DMS153 treated with DMSO at 0.1 percent for 48 hours (cell line): ENCODE measurements around the gene GPRIN3.

ENCODE experiments used
- DNase-seq: peaks from one replicate; lab custom pipeline; 2025; ENCODE audit not compliant: unreplicated experiment; lab: John Stamatoyannopoulos, UW

GPRIN3 gene

DNA sequence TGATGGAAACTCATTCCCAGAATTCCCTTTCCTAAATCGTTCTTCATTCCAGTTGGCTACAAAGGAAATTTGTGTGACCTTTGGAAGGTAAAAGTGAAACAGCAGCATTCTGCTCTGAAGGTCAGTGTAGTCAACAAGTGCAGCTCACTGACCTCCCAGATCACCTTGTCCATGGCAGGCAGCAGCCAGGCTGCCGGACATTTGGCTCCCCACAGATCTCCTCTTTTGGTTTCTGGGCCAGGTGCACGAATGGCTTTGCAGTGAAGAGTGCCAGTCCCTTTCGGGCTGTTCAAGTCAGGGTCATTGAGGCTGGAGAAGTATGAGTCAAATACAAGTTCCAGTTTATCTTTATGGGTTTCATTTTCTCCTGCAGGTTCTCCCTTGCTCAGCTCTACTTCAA is 14.3 kb downstream of the GPRIN3 start:
- no peak for DNase-seq

GRCh38 chr4:89290727-89291516 is 16.7 kb downstream of the GPRIN3 start:
- no peak for DNase-seq

GRCh38 chr4:89289312-89289711 is 18.3 kb downstream of the GPRIN3 start:
- DNase-seq = no peak

- no peak for DNase-seq
Observed at GRCh38 chr4:89288430-89288829, 19.2 kb downstream of the GPRIN3 start.

DNA sequence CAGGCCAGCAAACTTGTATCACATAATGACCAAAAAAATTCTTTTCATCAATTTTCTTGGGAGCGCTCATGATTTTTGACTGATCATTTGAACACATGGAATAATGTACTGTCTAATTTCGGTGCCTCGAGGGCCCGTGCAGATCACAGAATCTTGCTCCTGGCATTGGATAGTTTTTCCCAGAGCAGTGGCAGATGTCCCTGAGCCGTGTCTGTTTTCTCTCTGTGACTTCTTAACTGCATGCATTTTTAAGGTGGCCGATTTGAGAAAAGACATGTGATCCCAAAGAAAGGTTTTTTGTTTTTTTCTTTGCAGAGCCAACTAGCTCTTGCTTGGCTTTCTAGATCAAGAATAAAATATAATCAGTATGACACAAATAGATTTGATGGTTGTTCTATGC is 19.7 kb downstream of the GPRIN3 start:
- no peak for DNase-seq

GRCh38 chr4:89285745-89286144 is 21.9 kb downstream of the GPRIN3 start:
- DNase-seq = no peak

GRCh38 chr4:89284828-89285227 is 22.8 kb downstream of the GPRIN3 start:
- no peak for DNase-seq

GRCh38 chr4:89284020-89284424 is 23.6 kb downstream of the GPRIN3 start:
- no peak for DNase-seq

DNA sequence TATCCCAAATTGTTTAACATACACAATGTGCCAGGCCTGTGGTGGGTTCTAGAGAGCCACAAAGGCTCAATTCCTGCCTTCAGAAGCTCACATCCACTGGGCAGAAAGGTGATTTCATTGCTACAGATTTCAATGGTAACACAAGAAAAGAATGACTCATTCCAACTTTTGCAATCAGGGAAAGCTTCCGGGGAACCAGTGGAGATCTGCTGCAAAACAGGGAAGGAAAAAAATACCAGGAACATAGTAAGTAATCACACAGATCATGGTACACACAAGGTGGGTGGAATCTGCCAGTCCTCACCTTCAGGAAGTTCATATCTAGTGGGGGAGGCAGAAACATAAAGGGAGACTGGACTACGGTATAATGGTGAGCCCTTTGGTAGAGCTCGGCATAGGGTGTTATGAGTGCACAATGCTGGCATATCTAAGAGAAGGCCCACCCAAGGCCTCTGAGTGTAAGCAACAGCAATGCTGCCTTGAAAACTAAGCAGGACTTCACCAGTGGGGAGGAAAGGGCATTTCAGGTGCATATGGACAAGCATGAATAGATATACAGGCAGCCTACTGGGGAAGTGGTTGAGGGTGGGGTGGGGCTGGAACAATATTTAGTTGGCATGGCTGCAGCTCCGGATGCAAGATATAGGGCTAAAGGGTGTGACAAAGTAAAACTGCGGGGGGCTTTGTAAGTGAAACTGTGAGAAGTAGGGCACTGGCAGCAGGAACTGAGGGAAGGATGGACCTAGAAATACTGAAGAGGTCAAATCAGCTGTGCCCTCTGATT is 24.2 kb downstream of the GPRIN3 start:
- DNase-seq = no peak

DNA sequence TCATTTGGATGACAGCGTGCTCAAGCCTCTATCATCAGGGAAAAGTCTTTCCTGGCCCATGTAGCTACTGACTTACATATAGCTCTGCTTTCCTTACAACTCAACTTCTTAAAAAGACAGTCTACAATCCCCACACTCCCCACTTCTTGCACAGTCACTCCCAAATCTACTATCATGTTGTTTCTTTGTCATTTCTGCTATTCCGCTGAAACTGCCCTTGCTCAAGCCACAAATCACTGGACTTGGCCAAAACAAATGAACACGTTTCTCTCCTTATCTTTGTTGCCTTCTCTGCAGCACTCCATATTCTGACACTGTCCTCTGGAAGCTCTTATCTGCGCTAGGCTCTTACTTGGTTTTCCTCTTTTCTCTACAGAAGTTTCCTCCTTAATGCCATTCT is 28.2 kb downstream of the GPRIN3 start:
- no peak for DNase-seq

GRCh38 chr4:89277412-89277811 is 30.2 kb downstream of the GPRIN3 start:
- no peak for DNase-seq

- no peak for DNase-seq
Observed at GRCh38 chr4:89276296-89276695, 31.3 kb downstream of the GPRIN3 start.

DNA sequence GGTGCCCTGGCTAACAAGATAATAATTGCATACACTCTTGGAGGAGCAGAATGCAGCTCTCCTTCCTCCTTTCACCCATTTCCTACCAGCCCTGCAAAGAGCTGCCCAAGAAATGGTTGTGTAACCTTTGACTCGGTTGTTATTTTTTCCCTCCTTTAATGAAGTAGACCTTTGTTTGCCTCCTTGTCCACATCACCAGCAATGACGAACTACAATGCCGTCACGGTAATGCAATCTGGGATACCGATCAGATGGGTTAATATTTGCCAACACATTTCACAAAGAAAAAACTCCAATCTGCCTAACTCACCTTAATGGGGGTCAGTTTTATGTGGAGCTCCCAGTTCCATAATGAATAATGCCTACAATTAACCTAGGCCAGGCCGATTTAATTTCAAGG is 32.0 kb downstream of the GPRIN3 start:
- no peak for DNase-seq

DNA sequence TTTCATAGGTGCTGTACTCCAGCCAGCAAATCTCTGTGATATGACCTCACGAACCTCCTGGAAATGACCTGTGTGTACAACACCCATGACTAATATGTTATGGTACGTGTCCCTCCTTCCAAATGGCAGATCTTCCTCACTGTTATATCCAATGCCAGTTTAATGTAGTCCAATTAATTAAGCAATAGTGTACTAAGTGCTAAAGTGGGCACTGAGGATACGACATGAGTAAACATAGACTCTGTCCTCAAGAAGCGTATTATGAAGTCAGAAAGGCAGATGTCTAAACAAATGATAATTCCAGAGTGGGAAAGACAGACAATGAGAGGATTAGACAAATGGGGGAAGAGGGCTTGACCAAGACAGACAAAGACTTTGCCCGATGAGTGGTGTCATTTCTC is 33.9 kb downstream of the GPRIN3 start:
- no peak for DNase-seq

DNA sequence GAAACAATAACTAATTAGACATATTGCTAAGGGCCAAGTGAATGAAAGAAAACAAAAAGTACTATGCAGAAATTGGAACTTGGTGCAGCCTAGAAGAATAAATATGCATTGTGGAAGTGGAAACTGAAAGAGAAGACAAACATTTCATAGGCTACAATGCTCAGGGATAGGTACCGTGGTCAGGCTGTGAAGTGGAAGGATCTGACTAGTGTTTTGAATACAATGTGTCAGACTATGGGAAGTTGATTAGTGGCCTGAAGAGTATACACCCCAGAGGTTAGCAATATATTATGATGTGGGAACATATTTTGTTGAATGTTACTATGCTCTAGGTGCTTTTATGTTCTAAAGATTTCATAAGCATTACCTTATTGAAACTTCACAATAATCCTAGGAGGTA is 36.8 kb downstream of the GPRIN3 start:
- no peak for DNase-seq

DNA sequence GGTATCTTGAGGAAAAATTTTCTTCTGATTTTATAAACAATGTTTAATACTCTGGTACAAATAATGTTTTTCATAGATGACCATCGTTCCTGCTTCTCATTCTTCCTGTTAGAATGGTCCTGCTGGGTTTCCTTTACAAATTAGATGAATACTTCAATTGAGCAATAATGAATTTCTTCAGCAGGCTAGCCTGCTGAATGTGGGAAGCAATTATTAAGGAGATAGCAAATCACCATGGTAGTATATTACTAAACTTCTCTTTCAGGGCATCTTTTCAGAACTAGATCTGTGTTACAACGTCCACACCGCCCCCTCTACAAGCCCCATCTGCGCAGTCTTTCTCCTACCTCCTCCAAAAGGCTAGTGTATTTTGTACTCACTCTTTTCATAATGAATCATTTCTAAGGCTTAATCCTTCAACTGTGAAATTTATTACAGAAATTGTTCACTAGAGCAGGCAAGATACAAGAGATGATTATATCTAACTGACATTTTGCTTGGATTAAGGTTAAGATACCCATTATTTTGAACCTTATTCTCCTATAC is 38.4 kb downstream of the GPRIN3 start:
- DNase-seq = no peak

DNA sequence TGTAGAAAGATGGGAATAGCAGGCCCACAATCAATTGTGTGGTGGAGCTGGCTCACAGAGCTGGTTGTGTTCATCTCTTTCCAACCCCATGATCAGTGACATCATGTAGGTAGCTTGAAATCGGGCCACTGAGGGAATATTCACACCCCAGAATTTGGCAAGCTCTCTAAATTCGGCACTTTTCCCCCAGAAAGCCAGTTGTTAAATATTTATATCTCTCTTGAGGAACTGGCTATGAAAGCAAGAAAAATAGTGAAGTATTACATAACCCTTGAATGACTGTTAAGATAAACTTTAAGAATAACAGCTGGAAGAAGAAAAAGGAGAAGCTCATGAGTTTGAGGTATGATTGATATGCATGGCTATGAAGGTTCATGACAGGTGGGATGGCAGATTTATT is 38.9 kb downstream of the GPRIN3 start:
- DNase-seq = no peak

GRCh38 chr4:89267846-89268245 is 39.8 kb downstream of the GPRIN3 start:
- DNase-seq = no peak

- DNase-seq = no peak
Observed at GRCh38 chr4:89267392-89267791, 40.2 kb downstream of the GPRIN3 start.

DNA sequence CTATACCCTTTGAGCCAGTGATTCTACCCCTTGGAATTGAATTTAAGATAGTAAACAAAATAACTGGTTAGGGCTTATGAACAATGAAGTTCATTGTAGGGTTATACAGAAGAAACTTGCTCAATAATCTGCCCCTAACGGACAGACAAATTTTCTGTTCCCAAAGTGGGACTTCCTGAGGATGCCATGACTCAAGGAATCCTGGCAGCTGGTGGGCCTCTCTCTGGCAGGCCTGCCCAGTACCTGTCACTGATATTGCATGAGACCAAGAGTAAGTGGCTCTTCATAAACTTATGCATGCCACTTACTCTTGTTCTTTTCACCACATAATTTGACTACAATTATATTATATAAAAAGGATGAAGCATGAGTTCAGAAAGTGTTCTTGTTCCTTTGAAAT is 41.5 kb downstream of the GPRIN3 start:
- no peak for DNase-seq

DNA sequence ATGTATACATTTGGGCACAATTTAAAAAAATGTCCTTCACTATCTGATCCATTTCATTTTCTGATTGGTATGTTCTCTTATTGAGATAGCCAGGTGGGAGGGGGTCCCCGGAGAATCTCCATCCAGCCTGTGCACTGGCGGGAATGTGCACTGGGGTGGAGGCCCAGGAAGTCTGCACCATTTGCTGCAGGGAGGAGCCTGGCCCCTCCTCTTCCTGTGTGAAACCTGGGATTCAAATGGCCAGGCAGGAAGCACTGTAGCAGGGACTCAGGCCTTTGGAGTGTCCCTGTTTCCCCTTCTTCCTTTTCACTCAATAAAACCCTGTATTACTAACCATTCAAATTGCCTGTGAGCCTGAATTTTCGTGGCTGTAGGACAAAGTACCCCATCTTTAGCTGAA is 44.3 kb downstream of the GPRIN3 start:
- DNase-seq = no peak

GRCh38 chr4:89259301-89260028 is 48.1 kb downstream of the GPRIN3 start:
- DNase-seq = no peak
